ELF-1 (cell line): Measurements from ENCODE around the gene FOXJ3.

Experiments used
- DNase-seq: peaks from one replicate; pipeline ENCODE4 v3.0.0-alpha.2; 2016; ENCODE audit warnings: low read depth, low spot score

FOXJ3 gene

DNA sequence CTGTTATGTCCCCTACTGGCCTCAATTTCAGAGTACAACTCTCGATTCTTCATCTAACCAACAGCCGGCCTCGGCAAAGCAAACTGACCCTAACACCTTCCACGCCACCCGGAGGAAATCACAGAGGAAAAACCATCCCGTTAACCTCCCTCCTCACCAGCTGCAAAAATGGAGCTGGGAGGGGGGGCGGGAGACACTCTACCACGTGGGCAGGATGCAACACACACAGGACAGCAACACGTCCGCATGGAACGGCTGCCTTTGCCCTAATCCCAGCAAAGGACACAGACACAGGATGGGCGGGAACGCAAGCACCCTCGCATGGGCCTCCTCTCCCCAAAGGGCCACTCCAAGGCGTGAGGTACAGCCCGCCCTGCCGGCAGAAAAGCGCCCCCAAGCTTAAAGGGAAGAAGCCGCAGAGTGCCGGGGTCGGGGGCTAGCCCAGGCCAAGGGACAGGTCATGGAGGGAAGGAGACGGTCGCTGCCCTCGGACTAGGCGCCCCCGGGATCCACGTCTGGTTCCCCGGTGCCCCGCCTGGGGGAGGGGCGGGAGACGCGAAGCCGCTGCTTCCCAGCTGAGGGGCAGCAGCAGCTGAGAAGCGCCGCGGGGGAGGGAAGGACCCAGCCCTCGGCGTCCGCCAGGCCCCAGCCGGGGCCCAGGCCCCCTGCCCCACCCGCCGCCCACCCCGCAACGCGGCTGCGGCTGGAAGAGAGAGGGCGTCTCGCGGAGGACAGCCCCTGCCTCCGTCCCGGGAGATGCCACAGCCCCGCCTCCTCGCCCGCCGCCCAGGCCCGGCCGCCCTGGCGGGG is 590 bp downstream of the FOXJ3 start:
- DNase-seq = peak; percentile 71

- DNase-seq = no peak
These were observed 1.3 kb downstream of the FOXJ3 start for GRCh38 chr1:42333662-42334239.

GRCh38 chr1:42332877-42333276 is 2.2 kb downstream of the FOXJ3 start:
- DNase-seq = no peak

DNA sequence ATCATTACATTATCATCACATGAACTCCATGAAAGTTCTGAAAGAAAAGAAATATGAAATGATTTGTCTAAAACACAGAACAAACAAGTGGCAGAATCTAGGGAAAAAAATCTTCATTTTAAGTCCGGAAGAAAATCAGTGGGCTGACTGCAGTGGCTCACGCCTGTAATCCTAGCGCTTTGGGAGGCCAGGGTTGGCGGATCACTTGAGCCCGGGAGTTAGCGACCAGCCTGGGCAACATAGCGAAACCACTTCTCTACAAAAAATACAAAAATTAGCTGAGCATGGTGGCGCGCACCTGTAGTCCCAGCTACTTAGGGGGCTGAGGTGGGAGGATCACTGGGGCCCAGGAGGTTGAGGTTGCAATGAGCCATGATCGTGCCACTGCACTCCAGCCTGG is 4.8 kb downstream of the FOXJ3 start:
- DNase-seq = no peak

GRCh38 chr1:42328916-42329496 is 6.0 kb downstream of the FOXJ3 start:
- no peak for DNase-seq

GRCh38 chr1:42328047-42328625 is 6.9 kb downstream of the FOXJ3 start:
- DNase-seq = no peak

DNA sequence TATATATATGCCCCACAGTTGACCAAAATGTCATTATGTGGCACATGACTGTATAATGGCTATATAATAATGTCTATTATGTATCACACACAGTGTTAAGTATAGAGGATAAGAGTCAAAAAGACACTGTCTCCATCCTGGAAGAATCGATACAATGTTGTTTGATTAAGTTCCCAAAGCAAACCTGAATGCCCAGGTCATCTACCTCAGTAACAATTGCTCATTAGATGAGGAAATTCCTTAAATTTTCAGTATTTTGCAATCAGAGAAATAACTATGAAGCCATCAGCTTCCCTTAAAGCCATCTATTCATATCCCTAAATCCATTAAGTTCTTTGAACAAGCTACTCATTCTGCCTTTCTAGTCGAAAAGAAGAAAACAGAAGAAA is 10.0 kb downstream of the FOXJ3 start:
- DNase-seq = no peak

- no peak for DNase-seq
These were observed 10.5 kb downstream of the FOXJ3 start for GRCh38 chr1:42324398-42325013.

- no peak for DNase-seq
These were observed 11.5 kb downstream of the FOXJ3 start for GRCh38 chr1:42323551-42323950.

DNA sequence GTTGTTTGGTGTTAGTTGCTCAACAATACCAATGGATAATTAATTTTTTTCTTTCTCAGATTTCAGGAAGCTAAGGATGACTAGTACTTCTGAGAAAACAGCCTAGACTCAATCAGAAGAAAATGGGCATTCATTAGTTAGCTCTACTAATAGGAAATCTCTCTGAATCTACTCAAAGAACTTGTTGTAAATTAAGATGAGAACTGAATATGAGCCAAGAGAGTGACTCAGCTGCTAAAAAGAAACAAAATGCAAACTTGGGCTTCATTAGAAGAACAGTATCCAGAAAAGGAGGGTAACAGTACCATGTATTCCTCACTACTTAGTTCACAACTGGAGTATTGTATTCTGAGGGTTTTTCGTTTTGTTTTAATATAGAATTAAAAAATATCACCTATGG is 12.5 kb downstream of the FOXJ3 start:
- no peak for DNase-seq

DNA sequence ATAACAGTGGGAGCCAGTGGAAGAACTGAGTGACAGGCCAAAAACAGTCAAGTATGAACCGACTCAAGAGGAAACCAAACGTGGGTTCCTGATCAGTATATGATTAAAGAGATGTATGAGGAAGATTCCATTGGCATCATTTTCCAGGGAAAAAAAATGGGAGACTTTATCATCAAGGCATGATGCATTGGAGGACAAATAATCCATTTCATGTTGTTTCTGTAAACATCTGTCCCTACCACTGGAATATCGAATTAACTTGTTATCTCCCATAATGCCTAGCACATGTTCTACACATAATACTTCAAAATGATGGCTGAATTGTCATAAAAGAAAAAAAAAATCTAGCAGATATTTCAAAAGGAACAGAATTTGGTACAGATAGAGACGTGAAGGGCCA is 13.3 kb downstream of the FOXJ3 start:
- DNase-seq = no peak

GRCh38 chr1:42320708-42321107 is 14.3 kb downstream of the FOXJ3 start:
- DNase-seq = no peak

- DNase-seq = no peak
These were observed 15.1 kb downstream of the FOXJ3 start for GRCh38 chr1:42319871-42320484.

GRCh38 chr1:42319128-42319851 is 15.7 kb downstream of the FOXJ3 start:
- DNase-seq = no peak

- no peak for DNase-seq
These were observed 16.4 kb downstream of the FOXJ3 start for GRCh38 chr1:42318601-42319000.

DNA sequence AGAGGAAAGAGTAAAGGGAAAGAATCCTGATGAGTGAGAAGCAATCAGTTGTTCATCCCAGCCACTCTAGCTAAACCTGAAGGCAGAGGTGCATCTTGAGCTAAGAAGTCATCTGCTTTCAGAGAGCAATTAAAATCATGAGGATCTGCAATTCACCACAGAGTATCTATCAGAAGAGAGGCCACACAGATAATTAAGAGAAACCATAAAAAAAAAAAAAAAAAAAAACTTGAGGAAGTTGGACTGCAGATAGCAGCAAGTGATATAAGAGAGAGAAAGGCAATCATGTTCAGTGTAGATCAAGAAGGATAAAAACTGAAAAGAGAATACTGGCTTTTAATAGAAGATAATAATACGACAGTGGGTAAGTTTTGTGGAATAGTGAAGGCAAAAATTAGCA is 17.7 kb downstream of the FOXJ3 start:
- DNase-seq = no peak

- DNase-seq = no peak
These were observed 18.7 kb downstream of the FOXJ3 start for GRCh38 chr1:42316292-42316691.

GRCh38 chr1:42315500-42315899 is 19.5 kb downstream of the FOXJ3 start:
- DNase-seq = no peak

DNA sequence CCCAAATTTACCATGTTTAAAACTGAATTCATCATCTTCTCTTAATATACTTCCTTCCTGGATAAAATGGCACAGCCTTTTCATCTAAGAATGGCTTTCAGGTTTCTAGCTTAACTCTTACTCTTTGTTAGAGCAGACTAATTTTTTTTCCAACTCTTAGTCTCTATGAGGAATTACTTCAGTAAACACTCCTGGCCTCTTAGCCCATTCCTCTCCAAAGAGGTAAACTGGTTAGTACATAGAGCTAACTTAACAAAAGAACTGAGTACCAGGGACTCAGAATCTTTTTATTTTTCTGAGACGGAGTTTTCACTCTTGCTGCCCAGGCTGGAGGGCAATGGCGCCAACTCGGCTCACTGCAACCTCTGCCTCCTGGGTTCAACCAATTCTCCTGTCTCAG is 21.1 kb downstream of the FOXJ3 start:
- DNase-seq = no peak

- no peak for DNase-seq
These were observed 22.3 kb downstream of the FOXJ3 start for GRCh38 chr1:42312576-42313212.

- no peak for DNase-seq
These were observed 23.1 kb downstream of the FOXJ3 start for GRCh38 chr1:42311897-42312296.
